Activated naive CD8-positive, alpha-beta T cell treated with anti-CD3 and anti-CD28 coated beads, Interleukin-2, amount 50 U/mL, for 24 hours (primary cell): ENCODE measurements around the gene SLCO2B1.
"Not testable (repeated sequence)": the region's sequence is repeated elsewhere in the genome, so short reads cannot be mapped to it uniquely, and the experiment has no call there.

Experiments
- ATAC-seq: fragments of 150-1000 bp; cut with Tn5 transposase; one replicate; pipeline ENCODE4 v1.10.0; 2021
- DNase-seq: peaks from one replicate; pipeline ENCODE4 v3.0.0; 2021
- H3K27ac Mint-ChIP-seq: one replicate; pipeline ENCODE4 v1.8.0; 2021; ENCODE audit warnings: mild to moderate bottlenecking, mixed read lengths
- H3K27me3 Mint-ChIP-seq: one replicate; pipeline ENCODE4 v1.8.0; 2021; ENCODE audit warnings: mixed read lengths
- H3K36me3 Mint-ChIP-seq: one replicate; pipeline ENCODE4 v1.8.0; 2021; ENCODE audit warnings: low read depth, mixed read lengths
- H3K4me1 Mint-ChIP-seq: one replicate; pipeline ENCODE4 v1.8.0; 2021; ENCODE audit warnings: mixed read lengths
- H3K4me3 Mint-ChIP-seq: one replicate; pipeline ENCODE4 v1.8.0; 2021; ENCODE audit warnings: mild to moderate bottlenecking, moderate library complexity, mixed read lengths
- H3K9me3 Mint-ChIP-seq: one replicate; pipeline ENCODE4 v1.8.0; 2021; ENCODE audit warnings: mixed read lengths

The SLCO2B1 gene

GRCh38 chr11:75150879-75151278 lies at the start of gene SLCO2B1:
Gene SLCO2B1 (plus strand): TSS chr11:75151107. CDS start chr11:75151382, 275 bp downstream.
- DNase-seq, result no peak
- Mint-ChIP-seq H3K9me3 (no peaks in the 10 kb centered on the region), H3K36me3 (no peaks in the 10 kb centered on the region), H3K27me3 (peaks cover 8% of the 10 kb centered on the region), H3K27ac (no peak within 1 kb of the TSS), H3K4me3 (no peak within 1 kb of the TSS), H3K4me1 (peaks cover 3% of the 10 kb centered on the region)
- no peak for ATAC-seq

- Mint-ChIP-seq H3K36me3 (no peaks in the 10 kb centered on the region), H3K27me3 (peaks cover 41% of the 10 kb centered on the region), H3K4me1 (peaks cover 20% of the 10 kb centered on the region)
Measured at GRCh38 chr11:75101424-75102128, 49.3 kb upstream of the SLCO2B1 start.

GRCh38 chr11:75103380-75104026 lies 47.4 kb upstream of the SLCO2B1 start:
- Mint-ChIP-seq H3K36me3 (no peaks in the 10 kb centered on the region), H3K4me3 (no peak overlapping the region), H3K27me3 (peaks cover 30% of the 10 kb centered on the region), H3K4me1 (peaks cover 20% of the 10 kb centered on the region), H3K9me3 (no peaks in the 10 kb centered on the region), H3K27ac (peak overlapping the region; percentile 38)
- DNase-seq (no peak), ATAC-seq (peak; percentile 67)

More at GRCh38 chr11:75101424-75102128, 49.3 kb upstream of the SLCO2B1 start:
- Mint-ChIP-seq H3K4me3 (no peak overlapping the region), H3K27ac (no peak overlapping the region), H3K9me3 (no peaks in the 10 kb centered on the region)
- DNase-seq, result no peak
- ATAC-seq, result no peak

- Mint-ChIP-seq H3K4me1 (peaks cover 15% of the 10 kb centered on the region), H3K9me3 (no peaks in the 10 kb centered on the region), H3K27ac (no peak overlapping the region), H3K4me3 (no peak overlapping the region), H3K36me3 (no peaks in the 10 kb centered on the region), H3K27me3 (peaks cover 22% of the 10 kb centered on the region)
- DNase-seq (no peak), ATAC-seq (no peak)
Measured at GRCh38 chr11:75105462-75105925, 45.4 kb upstream of the SLCO2B1 start.

- Mint-ChIP-seq H3K4me1 (peaks cover 11% of the 10 kb centered on the region), H3K27me3 (peaks cover 22% of the 10 kb centered on the region)
- H3K4me3 Mint-ChIP-seq, DNase-seq, H3K27ac Mint-ChIP-seq, ATAC-seq, H3K9me3 Mint-ChIP-seq, H3K36me3 Mint-ChIP-seq: not testable (repeated sequence)
Measured at GRCh38 chr11:75105967-75106681, 44.8 kb upstream of the SLCO2B1 start.

- ATAC-seq (no peak), DNase-seq (no peak)
- Mint-ChIP-seq H3K4me3 (no peak overlapping the region), H3K27me3 (peaks cover 18% of the 10 kb centered on the region), H3K9me3 (peaks cover 11% of the 10 kb centered on the region), H3K27ac (no peak overlapping the region), H3K4me1 (peaks cover 11% of the 10 kb centered on the region), H3K36me3 (no peaks in the 10 kb centered on the region)
Measured at GRCh38 chr11:75107187-75107586, 43.7 kb upstream of the SLCO2B1 start.

- no peak for DNase-seq
- ATAC-seq, result no peak
- no peaks in the 10 kb centered on the region for H3K4me1 Mint-ChIP-seq
- H3K27me3 Mint-ChIP-seq, result peaks cover 9% of the 10 kb centered on the region
- H3K27ac Mint-ChIP-seq, result no peak overlapping the region
- H3K36me3 Mint-ChIP-seq, result no peaks in the 10 kb centered on the region
- H3K9me3 Mint-ChIP-seq, result peaks cover 27% of the 10 kb centered on the region
- no peak overlapping the region for H3K4me3 Mint-ChIP-seq
Measured at GRCh38 chr11:75112200-75112599, 38.7 kb upstream of the SLCO2B1 start.

- no peak overlapping the region for H3K4me3 Mint-ChIP-seq
- no peaks in the 10 kb centered on the region for H3K36me3 Mint-ChIP-seq
- no peak for DNase-seq
- no peaks in the 10 kb centered on the region for H3K4me1 Mint-ChIP-seq
- no peak overlapping the region for H3K27ac Mint-ChIP-seq
- no peak for ATAC-seq
- peaks cover 27% of the 10 kb centered on the region for H3K9me3 Mint-ChIP-seq
- peaks cover 9% of the 10 kb centered on the region for H3K27me3 Mint-ChIP-seq
Measured at GRCh38 chr11:75113030-75113429, 37.9 kb upstream of the SLCO2B1 start.

GRCh38 chr11:75114465-75114864 lies 36.4 kb upstream of the SLCO2B1 start:
- H3K27ac Mint-ChIP-seq, result no peak overlapping the region
- peaks cover 12% of the 10 kb centered on the region for H3K27me3 Mint-ChIP-seq
- peaks cover 30% of the 10 kb centered on the region for H3K9me3 Mint-ChIP-seq
- ATAC-seq (no peak), DNase-seq (no peak)
- H3K4me1 Mint-ChIP-seq, result no peaks in the 10 kb centered on the region
- no peaks in the 10 kb centered on the region for H3K36me3 Mint-ChIP-seq
- no peak overlapping the region for H3K4me3 Mint-ChIP-seq

GRCh38 chr11:75118577-75118976 lies 32.3 kb upstream of the SLCO2B1 start:
- no peak overlapping the region for H3K27ac Mint-ChIP-seq
- no peak overlapping the region for H3K4me3 Mint-ChIP-seq
- peaks cover 16% of the 10 kb centered on the region for H3K9me3 Mint-ChIP-seq
- no peak for DNase-seq
- no peaks in the 10 kb centered on the region for H3K36me3 Mint-ChIP-seq
- H3K4me1 Mint-ChIP-seq, result no peaks in the 10 kb centered on the region
- no peak for ATAC-seq
- H3K27me3 Mint-ChIP-seq, result peaks cover 17% of the 10 kb centered on the region

- ATAC-seq (no peak), DNase-seq (no peak)
- Mint-ChIP-seq H3K4me3 (no peak overlapping the region), H3K27me3 (peaks cover 21% of the 10 kb centered on the region), H3K27ac (no peak overlapping the region), H3K4me1 (no peaks in the 10 kb centered on the region), H3K36me3 (no peaks in the 10 kb centered on the region), H3K9me3 (no peaks in the 10 kb centered on the region)
Measured at GRCh38 chr11:75126564-75126963, 24.3 kb upstream of the SLCO2B1 start.

GRCh38 chr11:75132080-75132479 lies 18.8 kb upstream of the SLCO2B1 start:
- DNase-seq (no peak), ATAC-seq (no peak)
- Mint-ChIP-seq H3K36me3 (no peaks in the 10 kb centered on the region), H3K27ac (no peak overlapping the region), H3K4me3 (no peak overlapping the region), H3K27me3 (peaks cover 22% of the 10 kb centered on the region), H3K4me1 (no peaks in the 10 kb centered on the region), H3K9me3 (no peaks in the 10 kb centered on the region)

- Mint-ChIP-seq H3K27ac (no peak overlapping the region), H3K4me1 (no peaks in the 10 kb centered on the region), H3K36me3 (no peaks in the 10 kb centered on the region), H3K27me3 (peaks cover 17% of the 10 kb centered on the region), H3K9me3 (no peaks in the 10 kb centered on the region), H3K4me3 (no peak overlapping the region)
- no peak for DNase-seq
- no peak for ATAC-seq
Measured at GRCh38 chr11:75133976-75134375, 16.9 kb upstream of the SLCO2B1 start.

GRCh38 chr11:75135021-75135650 lies 15.8 kb upstream of the SLCO2B1 start:
- DNase-seq (no peak), ATAC-seq (no peak)
- no peaks in the 10 kb centered on the region for H3K9me3 Mint-ChIP-seq
- H3K4me1 Mint-ChIP-seq, result no peaks in the 10 kb centered on the region
- H3K36me3 Mint-ChIP-seq, result no peaks in the 10 kb centered on the region
- no peak overlapping the region for H3K27ac Mint-ChIP-seq
- no peak overlapping the region for H3K4me3 Mint-ChIP-seq
- H3K27me3 Mint-ChIP-seq, result peaks cover 12% of the 10 kb centered on the region
